ENCODE data around the gene BACH2.

- TF ChIP-seq CTCF (conservative IDR thresholded peaks at IDR 0.05; ENCODE audit: low read depth in 2 of 2) (no peak), POLR2AphosphoS5 (IDR thresholded peaks at IDR 0.05; ENCODE audit: low read depth) (no peak), JUNB (IDR thresholded peaks at IDR 0.05; ENCODE audit: unreplicated experiment) (no peak), REST (IDR thresholded peaks at IDR 0.05; ENCODE audit: unreplicated experiment) (no peak)
These were observed 9.3 kb upstream of the BACH2 start for GRCh38 chr6:90305800-90306448.

Measured in GM23338 (cell line).